Smooth muscle cell (in vitro differentiated cells): ENCODE data around the gene F2RL2. TPM values are rescaled to one million over a fixed set of nuclear protein-coding genes. Genes with fewer than 3 reads are reported as not detected.

Source experiments
- DNase-seq: peaks from one replicate; lab custom pipeline; 2025; ENCODE audit not compliant: unreplicated experiment; lab: John Stamatoyannopoulos, UW
- H2AFZ ChIP-seq: fragments of 200-600 bp; sonication (generic); 2 replicates; pipeline ENCODE4 v1.6.0; 2016; ENCODE audit warnings: antibody characterized with exemption, low read depth, mild to moderate bottlenecking
- H3F3A ChIP-seq: fragments of 200-600 bp; sonication (generic); 2 replicates; pipeline ENCODE4 v1.6.0; 2017; ENCODE audit warnings: antibody characterized with exemption, low read depth
- H3K27ac ChIP-seq: fragments of 200-600 bp; sonication (generic); 2 replicates; pipeline ENCODE4 v1.5.1; 2016; ENCODE audit warnings: low read depth, mild to moderate bottlenecking
- H3K27me3 ChIP-seq: fragments of 200-600 bp; sonication (generic); 2 replicates; pipeline ENCODE4 v1.6.1; 2016; ENCODE audit warnings: low read depth, mild to moderate bottlenecking
- H3K36me3 ChIP-seq: fragments of 200-600 bp; sonication (generic); 2 replicates; pipeline ENCODE4 v1.5.1; 2016; ENCODE audit warnings: low read depth
- H3K4me1 ChIP-seq: fragments of 200-600 bp; sonication (generic); 2 replicates; pipeline ENCODE4 v1.5.1; 2016; ENCODE audit warnings: low read depth
- H3K4me2 ChIP-seq: fragments of 200-600 bp; sonication (generic); 2 replicates; pipeline ENCODE4 v1.6.0; 2016; ENCODE audit warnings: mild to moderate bottlenecking
- H3K4me3 ChIP-seq: fragments of 200-600 bp; sonication (generic); 2 replicates; pipeline ENCODE4 v1.5.1; 2016; ENCODE audit warnings: mild to moderate bottlenecking
- H3K79me2 ChIP-seq: fragments of 200-600 bp; sonication (generic); 2 replicates; pipeline ENCODE4 v1.6.0; 2016; ENCODE audit warnings: low read depth, mild to moderate bottlenecking
- H3K9ac ChIP-seq: fragments of 200-600 bp; sonication (generic); 2 replicates; pipeline ENCODE4 v1.6.0; 2016; ENCODE audit warnings: low read depth
- H3K9me3 ChIP-seq: fragments of 200-600 bp; sonication (generic); replicated peaks from 2 replicates; pipeline ENCODE4 v1.5.1; 2016; ENCODE audit warnings: low read depth
- H4K20me1 ChIP-seq: fragments of 200-600 bp; sonication (generic); 2 replicates; pipeline ENCODE4 v1.6.0; 2016; ENCODE audit warnings: low read depth
- WGBS: methylation state at CpG from one replicate; pipeline ENCODE4 v1.1.7; 2016; ENCODE audit warnings: low lambda C conversion rate; 5-methylcytosine and 5-hydroxymethylcytosine counted together
- polyA plus RNA-seq: library from polyadenylated mRNA; unstranded; fragments of >200 nt; fragmentation: Nextera tagmentation; extraction: Ambion mirVana; gene quantifications from 2 replicates; pipeline ENCODE4 v1.2.1, GENCODE V29; 2016
- total RNA-seq: library from RNA; depleted of rRNA; stranded (reverse); fragments of >200 nt; gene quantifications from 2 replicates; pipeline ENCODE4 v1.2.3, GENCODE V29; 2014
- TF ChIP-seq, protein P1 (sequence below): fragments of 200-600 bp; sonication (generic); IDR thresholded peaks from 2 replicates; pipeline ENCODE4 v1.5.1; 2017; ENCODE audit warnings: borderline replicate concordance, mild to moderate bottlenecking, antibody characterized with exemption; ENCODE audit not compliant: insufficient read depth, poor library complexity, severe bottlenecking

Gene F2RL2
- total and polyA plus RNA-seq, 2 experiments from 2014 or later, result 1.4 TPM; not detected in 1

DNA sequence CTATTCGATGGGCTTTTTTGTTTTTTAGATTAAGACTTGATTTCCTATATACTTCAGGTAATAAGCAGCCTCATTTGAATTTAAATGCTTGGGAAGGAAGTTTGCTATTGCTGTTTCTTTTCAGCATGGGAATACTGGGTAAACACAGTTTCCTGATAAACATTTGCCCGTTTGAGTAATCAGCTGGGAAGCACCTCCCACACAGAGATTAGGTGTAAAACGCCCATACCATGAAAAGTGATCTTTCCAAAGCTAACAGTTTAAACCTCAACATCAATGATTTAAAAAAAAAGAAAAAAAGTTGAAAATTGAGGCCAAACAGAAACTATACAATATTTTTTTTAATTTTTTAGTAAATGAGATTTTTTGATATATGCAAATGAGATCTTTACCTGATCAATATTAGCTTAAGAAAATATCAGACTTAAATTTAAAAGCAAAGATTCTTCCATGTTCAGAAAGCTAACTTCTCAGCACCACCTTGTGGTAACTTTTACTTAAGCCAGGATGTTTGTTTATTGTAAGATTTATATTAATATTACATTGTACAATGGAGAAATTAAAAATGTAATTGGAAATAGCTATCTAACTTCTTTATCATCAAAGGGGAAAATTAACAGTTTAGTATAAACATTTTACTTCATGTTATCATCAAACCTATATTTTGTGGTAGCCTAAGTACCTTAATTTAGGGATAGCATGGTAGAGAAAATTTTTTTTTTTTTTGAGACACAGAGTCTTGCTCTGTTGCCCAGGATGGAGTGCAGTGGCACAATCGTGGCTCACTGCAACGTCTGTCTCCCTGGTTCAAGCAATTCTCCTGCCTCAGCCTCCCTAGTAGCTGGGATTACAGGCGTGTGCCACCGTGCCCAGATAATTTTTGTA is 39.8 kb downstream of the F2RL2 start:
- H2AFZ ChIP-seq, result no peak overlapping the region
- peaks cover 7% of the 10 kb centered on the region for H3K4me1 ChIP-seq
- H3K4me3 ChIP-seq, result no peak overlapping the region
- peak overlapping the region; percentile 80 for H3K27ac ChIP-seq
- H3K36me3 ChIP-seq, result no peaks in the 10 kb centered on the region
- no peaks in the 10 kb centered on the region for H3K27me3 ChIP-seq
- H4K20me1 ChIP-seq, result no peaks in the 10 kb centered on the region
- H3F3A ChIP-seq, result no peaks in the 10 kb centered on the region
- no peak overlapping the region for H3K9ac ChIP-seq
- DNase-seq, result no peak
- peak overlapping the region; percentile 72 for H3K4me2 ChIP-seq
- 65% methylated on average over 7 of the region's 7 CpGs for WGBS
- TF ChIP-seq, protein P1, sequence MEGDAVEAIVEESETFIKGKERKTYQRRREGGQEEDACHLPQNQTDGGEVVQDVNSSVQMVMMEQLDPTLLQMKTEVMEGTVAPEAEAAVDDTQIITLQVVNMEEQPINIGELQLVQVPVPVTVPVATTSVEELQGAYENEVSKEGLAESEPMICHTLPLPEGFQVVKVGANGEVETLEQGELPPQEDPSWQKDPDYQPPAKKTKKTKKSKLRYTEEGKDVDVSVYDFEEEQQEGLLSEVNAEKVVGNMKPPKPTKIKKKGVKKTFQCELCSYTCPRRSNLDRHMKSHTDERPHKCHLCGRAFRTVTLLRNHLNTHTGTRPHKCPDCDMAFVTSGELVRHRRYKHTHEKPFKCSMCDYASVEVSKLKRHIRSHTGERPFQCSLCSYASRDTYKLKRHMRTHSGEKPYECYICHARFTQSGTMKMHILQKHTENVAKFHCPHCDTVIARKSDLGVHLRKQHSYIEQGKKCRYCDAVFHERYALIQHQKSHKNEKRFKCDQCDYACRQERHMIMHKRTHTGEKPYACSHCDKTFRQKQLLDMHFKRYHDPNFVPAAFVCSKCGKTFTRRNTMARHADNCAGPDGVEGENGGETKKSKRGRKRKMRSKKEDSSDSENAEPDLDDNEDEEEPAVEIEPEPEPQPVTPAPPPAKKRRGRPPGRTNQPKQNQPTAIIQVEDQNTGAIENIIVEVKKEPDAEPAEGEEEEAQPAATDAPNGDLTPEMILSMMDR, result peak; percentile 54
- no peaks in the 10 kb centered on the region for H3K79me2 ChIP-seq
- no peaks in the 10 kb centered on the region for H3K9me3 ChIP-seq

DNA sequence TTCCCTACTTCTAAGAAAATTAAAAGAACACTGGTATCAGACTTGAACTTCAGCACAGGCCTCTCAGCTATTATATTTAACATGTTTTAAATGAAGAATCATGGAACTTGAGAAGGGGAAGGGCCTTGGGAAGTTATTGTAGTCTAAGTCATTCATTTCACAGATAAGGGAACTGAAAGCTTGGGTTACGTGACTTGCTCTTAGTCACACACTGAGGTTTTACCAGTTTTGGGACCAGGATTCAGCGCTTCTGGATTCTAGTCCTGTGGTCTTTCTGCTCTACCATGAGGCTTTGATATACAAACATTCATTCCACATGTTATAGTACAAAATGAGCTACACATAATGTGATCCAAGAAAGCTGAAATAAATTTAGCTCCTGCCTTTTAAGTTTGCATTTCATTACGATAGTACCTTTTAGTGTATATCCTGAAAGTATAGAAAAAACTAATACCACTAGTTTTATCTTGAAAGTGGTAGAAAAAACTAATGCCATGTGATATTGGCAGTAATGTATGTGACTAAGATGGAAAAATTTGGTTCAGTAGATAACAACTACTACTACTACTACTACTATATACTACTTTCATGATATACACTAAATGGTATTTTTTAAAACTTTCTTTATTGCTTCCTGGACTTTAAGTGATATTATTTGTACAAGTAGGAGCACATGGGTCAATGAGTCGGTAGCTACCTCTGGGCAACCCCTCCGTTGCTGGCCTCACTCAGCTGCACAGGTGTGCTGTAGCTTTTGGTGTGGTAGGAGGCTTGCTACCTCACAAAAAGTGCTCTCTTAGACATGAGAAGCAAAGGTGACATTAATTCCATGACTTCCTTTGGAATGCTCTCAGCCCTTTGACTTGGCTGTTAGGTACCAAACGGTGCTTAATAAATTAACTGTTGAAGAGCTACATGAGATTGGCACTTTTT is 40.7 kb downstream of the F2RL2 start:
- Histone ChIP-seq H3K9ac (no peak overlapping the region), H3K4me3 (no peak overlapping the region), H3K4me2 (peak overlapping the region; percentile 72), H3K79me2 (no peaks in the 10 kb centered on the region), H3K4me1 (peaks cover 7% of the 10 kb centered on the region), H3K27me3 (no peaks in the 10 kb centered on the region), H4K20me1 (no peaks in the 10 kb centered on the region), H3K36me3 (no peaks in the 10 kb centered on the region), H3K9me3 (no peaks in the 10 kb centered on the region), H3K27ac (peak overlapping the region; percentile 80), H3F3A (no peaks in the 10 kb centered on the region), H2AFZ (no peak overlapping the region)
- 47% methylated on average over 6 of the region's 6 CpGs for WGBS
- TF ChIP-seq, protein P1, result no peak
- no peak for DNase-seq

DNA sequence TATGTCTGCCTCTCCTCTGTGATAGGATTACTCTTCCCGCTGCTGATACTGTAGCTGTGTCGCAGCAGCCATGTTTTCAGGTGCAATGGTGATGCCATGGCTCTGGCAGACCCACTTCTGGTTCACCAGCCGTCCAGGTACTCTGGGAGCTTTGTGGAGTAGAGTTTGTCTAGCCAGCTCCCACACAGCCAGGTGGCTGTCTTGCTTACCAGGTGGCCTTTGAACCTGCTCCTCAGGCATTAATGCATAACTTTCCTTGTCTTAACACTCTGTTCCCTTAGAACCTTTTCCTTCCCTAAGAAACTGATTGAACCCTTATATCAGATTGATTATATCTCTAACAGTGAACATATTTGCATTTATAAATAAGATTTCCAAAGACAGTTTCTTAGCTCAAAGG is 42.2 kb downstream of the F2RL2 start:
- WGBS, result 96% methylated on average over 3 of the region's 3 CpGs
- no peaks in the 10 kb centered on the region for H3F3A ChIP-seq
- no peak overlapping the region for H2AFZ ChIP-seq
- TF ChIP-seq, protein P1, result no peak
- no peaks in the 10 kb centered on the region for H3K27me3 ChIP-seq
- no peak overlapping the region for H3K27ac ChIP-seq
- peaks cover 7% of the 10 kb centered on the region for H3K4me1 ChIP-seq
- H3K9ac ChIP-seq, result no peak overlapping the region
- no peaks in the 10 kb centered on the region for H4K20me1 ChIP-seq
- no peak for DNase-seq
- no peak overlapping the region for H3K4me3 ChIP-seq
- no peak overlapping the region for H3K4me2 ChIP-seq
- no peaks in the 10 kb centered on the region for H3K9me3 ChIP-seq
- no peaks in the 10 kb centered on the region for H3K79me2 ChIP-seq
- H3K36me3 ChIP-seq, result no peaks in the 10 kb centered on the region
